Activated CD4-positive, CD25-positive, alpha-beta regulatory T cell treated with anti-CD3 and anti-CD28 coated beads, Interleukin-2, amount 50 U/mL, for 72 hours (primary cell): ENCODE data around the gene OXA1L.
"Not testable (repeated sequence)": the region's sequence is repeated elsewhere in the genome, so short reads cannot be mapped to it uniquely, and the experiment has no call there.

Experiments used
- DNase-seq: peaks from one replicate; pipeline ENCODE4 v3.0.0; 2021

OXA1L gene

DNA sequence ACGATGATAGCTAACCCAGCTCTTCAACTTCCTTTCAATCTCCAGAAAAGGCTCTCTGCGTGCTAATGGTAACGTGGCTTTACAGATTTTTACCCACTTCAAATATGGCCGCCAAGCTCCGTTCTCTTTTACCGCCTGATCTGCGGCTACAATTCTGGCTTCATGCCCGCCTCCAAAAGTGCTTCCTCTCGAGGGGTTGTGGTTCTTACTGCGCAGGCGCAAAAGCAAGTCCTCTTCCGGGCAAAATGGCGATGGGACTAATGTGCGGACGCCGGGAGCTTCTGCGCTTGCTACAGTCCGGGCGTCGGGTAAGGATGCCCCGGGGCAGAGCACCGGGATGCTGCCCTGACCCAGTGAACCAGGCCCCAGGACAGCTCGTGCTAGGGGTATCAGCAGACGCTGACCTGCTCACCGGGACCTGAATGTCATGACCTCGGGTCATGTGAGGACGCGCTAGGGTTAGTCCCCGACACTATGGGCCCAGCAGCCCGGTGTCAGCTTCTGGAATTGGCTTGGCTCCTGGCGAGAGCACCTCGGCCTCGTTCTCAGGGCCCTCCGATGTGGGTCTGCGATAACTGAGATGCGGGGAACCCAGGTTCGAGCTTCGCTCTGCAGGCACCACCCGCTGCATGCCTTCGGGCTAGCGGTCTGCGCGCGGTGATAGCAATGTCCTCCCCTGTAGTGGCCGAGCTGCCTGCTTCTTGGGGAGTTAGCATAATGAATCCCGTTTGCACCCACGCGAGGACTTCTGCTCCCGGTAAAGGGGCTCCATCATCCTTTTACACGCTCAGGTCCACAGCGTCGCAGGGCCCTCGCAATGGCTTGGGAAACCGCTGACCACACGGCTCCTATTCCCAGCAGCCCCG is at the start of gene OXA1L:
OXA1L (plus strand) TSS at position 232 of the 866 bp plus-strand sequence; CDS start at position 246, 14 bp downstream.
- DNase-seq, result peak; percentile 88

DNA sequence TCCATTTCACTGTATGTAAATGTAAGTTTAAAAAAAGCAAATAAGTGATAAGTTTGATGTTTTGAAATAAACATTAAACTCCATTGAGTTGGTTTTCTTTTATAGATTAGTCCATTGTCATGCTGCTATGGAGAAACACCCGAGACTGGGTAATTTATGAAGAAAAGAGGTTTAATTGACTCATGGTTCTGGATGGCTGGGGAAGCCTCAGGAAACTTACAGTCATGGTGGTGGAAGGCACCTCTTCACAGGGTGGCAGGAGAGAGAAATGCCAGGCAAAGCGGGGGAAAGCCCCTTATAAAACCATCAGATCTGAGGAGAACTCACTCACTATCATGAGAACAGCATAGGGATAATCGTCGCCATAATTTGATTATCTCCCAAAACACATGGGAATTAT is 48.4 kb upstream of the OXA1L start:
- no peak for DNase-seq

DNA sequence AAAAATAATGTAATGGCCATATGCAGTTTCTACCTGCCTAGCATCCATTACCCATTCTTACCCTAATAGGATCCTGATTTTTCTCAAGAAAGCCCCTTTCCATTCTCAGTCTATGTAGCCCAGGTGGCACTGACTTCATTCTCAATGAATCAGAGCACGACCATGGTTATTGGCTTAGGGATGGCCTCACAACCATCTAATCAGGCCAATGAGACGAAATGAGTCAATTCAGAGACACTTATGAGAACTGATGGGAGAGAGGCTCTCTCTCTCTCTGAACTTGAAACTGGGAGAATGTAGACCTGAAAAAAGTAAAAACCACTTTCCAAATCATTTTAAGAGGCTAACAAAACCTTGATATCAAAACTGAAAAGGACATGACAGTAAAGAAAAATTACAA is 45.3 kb upstream of the OXA1L start:
- DNase-seq, result no peak

DNA sequence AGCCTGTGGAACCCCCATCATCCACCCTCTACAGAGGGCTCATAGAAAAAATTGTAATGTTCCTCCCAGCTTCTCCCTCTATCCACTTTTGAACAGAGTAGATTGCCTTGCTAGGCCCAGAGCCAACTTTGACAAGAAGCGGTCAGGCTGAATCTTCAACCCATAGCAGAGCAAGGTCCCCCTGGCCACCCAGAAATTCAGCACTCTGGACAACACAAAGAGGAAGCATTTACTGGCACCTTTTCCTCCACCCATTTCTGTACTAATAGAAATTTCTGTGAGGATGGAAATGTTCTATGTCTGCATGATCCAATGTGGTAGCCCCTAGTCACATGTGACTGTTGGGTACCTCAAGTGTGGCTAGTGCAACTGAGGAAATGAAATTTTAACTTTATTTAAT is 42.7 kb upstream of the OXA1L start:
- no peak for DNase-seq

DNA sequence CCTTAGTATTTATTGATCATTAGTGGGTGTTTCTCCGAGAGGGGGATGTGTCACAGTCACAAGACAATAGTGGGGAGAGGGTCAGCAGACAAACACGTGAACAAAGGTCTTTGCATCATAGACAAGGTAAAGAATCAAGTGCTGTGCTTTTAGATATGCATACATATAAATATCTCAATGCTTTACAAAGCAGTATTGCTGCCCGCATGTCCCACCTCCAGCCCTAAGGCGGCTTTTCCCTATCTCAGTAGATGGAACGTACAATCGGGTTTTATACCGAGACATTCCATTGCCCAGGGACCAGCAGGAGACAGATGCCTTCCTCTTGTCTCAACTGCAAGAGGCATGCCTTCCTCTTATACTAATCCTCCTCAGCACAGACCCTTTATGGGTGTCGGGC is 41.6 kb upstream of the OXA1L start:
- not testable (repeated sequence) for DNase-seq

DNA sequence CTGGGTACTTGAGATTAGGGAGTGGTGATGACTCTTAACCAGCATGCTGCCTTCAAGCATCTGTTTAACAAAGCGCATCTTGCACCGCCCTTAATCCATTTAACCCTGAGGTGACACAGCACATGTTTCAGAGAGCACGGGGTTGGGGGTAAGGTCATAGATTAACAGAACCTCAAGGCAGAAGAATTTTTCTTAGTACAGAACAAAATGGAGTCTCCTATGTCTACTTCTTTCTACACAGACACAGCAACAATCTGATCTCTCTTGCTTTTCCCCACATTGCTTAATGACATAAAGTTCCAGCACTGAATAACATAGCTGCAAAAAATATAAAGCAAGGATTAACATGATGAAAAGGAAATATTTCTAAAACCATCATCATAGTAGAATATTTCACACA is 41.1 kb upstream of the OXA1L start:
- DNase-seq, result not testable (repeated sequence)

GRCh38 chr14:22726012-22726411 is 40.5 kb upstream of the OXA1L start:
- DNase-seq, result no peak

DNA sequence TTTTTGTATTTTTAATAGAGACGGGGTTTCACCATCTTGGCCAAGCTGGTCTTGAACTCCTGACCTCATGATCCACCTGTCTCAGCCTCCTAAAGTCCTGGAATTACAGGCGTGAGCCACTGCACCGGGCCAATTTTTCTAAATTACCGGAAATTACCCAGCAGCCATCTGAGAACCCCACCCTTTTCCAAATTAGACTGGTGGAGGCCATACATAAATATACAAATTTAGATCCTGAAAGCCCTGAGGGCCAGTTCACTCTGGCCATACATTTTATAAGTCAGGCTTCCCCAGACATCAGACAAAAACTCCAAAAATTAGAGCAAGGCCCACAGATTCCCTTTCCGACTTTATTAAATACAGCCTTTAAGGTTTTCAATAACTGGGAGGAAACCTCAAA is 34.4 kb upstream of the OXA1L start:
- DNase-seq, result not testable (repeated sequence)

DNA sequence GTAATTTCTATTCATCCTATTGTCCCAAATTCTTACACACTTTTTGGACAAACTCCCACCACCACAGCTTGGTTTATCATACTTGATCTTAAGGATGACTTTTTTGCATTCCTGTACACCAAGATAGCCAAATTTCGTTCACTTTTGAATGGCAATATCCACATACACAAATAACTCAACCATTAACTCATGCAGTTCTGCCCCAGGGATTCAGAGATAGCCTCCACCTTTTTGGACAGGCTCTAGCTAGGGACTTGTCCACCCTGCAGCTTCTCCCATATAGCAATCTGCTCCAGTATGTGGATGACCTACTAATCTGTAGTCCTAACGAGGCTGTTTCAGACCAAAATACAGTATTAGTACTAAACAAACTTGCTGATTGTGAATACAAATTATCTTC is 32.7 kb upstream of the OXA1L start:
- DNase-seq, result no peak

GRCh38 chr14:22735096-22735495 is 31.4 kb upstream of the OXA1L start:
- DNase-seq, result no peak

DNA sequence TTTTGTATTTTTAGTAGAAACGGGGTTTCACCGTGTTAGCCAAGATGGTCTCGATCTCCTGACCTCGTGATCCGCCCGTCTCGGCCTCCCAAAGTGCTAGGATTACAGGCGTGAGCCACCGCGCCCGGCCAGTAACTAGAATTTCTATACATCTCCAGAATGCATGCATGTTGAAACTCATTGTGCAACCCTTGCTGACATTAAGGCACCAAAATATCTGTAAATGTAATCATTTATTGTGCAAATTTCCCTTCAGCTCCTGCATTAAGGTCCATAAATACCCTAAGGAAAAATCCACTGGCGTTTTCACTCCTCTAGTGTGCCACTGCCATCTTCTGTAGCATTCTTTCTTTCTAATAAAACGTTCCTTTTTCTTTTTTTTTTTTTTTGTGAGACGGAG is 30.1 kb upstream of the OXA1L start:
- not testable (repeated sequence) for DNase-seq

DNA sequence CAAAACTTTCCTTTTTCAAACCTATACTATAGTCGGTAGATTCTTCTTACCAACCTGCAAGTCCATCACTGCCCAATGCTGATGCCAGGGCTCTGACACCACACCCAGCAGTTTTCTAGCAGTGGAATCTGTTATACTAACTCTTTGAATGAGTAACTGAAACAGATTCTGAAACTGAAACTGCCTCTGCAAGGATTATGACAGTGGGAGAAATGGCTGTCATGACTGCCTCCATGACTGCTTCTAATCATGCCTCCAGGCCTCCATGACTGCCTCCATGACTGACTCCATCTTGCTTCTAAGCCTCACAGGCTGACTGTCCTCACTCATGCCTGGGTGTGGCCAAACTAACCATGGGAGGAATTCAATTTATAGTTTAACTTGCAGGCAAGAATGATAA is 29.4 kb upstream of the OXA1L start:
- no peak for DNase-seq

DNA sequence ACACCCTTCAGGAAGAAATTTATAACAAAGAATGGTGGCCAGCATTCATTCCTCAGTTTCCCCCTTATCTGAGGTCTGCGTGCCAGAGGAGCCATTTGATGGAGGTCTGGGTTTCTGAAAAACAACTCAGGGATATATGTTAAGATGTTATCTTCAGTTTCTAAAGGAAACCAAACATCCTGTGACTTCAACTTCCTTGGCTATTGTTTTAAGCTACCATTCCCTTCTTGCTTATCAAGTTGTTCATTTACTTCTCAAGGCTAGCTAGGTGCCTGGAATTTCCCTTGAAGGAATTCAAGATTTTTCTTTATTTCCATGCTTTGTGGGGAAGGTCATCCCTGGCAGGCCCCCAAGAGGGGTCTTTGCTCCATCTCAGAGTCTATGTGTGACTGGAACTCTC is 27.1 kb upstream of the OXA1L start:
- no peak for DNase-seq

DNA sequence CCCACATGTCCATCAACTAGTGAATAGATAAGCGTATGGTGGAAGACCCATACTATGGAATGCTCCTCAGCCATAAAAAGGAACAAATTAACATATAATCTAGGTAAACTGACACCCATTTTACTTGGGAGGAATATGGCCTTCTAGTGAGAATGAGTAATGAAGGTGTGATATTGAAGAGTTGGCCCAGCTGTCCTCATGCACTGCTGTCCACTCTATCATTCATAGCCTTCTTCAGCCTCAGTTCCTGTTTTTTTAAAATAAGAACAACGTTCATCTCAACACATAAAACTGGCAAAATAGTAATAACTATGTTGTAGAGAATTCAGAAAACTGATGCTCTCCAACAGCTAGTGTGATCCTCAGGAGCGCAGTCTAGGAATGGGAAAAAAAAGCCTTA is 26.5 kb upstream of the OXA1L start:
- DNase-seq, result no peak

- no peak for DNase-seq
Measured at GRCh38 chr14:22747769-22748168, 18.7 kb upstream of the OXA1L start.

GRCh38 chr14:22748206-22748605 is 18.3 kb upstream of the OXA1L start:
- no peak for DNase-seq

DNA sequence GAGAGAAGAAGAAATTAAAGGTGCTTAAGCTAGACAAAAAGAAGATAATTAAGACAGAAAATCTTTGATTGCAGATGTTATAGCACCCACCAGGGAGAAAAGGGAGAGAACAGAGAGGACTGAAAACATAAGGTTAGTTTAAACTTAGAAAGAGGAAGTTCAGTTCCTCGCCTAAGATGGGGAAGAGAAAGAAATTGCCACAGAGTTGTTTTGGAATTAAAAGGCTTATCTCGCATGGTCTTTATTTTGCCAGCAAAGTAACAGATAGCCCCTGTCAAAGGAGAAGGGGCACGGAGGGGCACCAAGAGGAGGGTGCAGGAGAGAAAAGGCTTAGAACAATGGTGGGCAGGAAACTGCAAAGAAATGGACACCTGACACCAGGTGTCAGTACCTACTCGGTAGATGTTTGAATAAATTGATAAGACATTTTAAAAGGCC is 17.8 kb upstream of the OXA1L start:
- DNase-seq, result no peak

DNA sequence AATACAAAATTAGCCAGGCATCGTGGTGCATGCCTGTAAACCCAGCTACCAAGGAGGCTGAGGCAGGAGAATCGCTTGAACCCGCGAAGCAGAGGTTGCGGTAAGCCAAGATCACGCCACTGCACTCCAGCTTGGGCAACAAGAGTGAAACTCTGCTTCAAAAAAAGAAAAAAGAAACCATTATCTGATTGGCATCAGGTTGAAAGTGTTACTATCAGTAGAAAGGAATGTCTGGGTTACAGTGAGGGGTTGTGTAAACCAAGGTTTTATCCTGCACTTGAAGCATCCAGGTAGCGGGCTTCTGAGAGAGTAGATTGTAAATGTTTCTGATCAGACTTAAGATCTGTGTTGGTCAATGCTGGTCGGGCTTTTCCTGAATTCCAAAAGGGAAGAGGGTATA is 14.1 kb upstream of the OXA1L start:
- no peak for DNase-seq

DNA sequence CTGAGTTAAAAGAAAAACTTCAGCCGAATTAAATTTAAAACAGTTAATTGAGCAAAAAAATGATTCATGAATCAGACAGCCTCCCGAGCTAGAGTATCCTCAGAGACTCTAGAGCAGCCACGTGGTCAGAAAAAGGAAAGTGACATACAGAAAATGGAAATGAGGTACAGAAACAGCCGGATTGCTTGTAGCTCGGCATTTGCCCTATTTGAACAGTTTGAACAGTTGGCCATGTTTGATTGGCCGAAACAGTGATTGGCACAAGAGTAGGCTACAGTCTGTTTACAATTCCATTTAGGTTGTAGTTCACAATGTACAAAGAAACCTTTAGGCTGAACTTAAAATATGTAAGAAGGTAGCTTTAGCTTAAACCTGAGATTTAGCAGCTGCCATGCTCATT is 12.9 kb upstream of the OXA1L start:
- no peak for DNase-seq

DNA sequence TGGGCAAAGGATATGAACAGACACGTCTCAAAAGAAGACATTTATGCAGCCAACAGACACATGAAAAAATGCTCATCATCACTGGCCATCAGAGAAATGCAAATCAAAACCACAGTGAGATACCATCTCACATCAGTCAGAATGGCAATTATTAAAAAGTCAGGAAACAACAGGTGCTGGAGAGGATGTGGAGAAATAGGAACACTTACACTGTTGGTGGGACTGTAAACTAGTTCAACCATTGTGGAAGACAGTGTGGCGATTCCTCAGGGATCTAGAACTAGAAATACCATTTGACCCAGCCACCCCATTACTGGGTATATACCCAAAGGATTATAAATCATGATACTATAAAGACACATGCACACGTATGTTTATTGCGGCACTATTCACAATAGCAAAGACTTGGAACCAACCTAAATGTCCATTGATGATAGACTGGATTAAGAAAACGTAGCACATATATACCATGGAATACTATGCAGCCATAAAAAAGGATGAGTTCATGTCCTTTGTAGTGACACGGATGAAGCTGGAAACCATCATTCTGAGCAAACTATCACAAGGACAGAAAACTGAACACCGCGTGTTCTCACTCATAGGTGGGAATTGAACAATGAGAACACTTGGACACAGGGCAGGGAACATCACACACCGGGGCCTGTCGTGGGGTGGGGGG is 8.4 kb upstream of the OXA1L start:
- not testable (repeated sequence) for DNase-seq

GRCh38 chr14:22761734-22762133 is 4.8 kb upstream of the OXA1L start:
- no peak for DNase-seq

- DNase-seq, result no peak
Measured at GRCh38 chr14:22764382-22764781, 2.1 kb upstream of the OXA1L start.

- no peak for DNase-seq
Measured at GRCh38 chr14:22767323-22767589, 768 bp downstream of the OXA1L start.

DNA sequence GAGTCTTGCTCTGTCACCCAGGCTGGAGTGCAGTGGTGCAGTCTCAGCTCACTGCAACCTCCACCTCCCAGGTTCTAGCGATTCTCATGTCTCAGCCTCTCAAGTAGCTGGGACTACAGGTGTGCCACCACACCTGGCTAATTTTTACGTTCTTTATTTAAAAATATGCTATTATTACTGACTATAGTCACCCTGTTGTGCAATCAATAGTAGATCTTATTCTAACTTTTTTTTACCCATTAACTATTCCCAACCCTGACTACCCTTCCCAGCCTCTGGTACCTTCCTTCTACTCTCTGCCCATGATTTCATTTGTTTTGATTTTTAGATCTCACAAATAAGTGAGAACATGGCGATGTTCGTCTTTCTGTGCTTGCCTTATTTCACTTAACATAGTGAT is 2.5 kb downstream of the OXA1L start:
- no peak for DNase-seq

DNA sequence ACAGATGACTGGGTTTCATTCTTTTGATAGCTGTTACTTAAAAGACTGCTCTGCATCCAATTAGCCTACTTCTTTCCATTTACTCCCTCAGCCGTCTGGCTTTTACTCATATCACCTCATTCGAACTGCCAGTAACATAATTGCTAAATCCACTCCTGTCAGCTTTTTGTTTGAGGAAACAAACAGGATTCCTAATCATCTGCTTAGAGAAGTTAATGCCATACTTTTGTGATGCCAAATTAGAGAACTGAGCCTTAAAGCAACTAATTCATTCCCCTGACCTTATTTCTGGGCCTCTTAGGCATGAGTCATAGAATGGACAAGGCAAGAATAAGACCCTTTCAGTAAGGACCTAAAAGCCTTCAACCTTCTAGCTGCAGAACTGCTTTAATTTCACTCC is 2.9 kb downstream of the OXA1L start:
- no peak for DNase-seq
